ELF-1 (cell line): ENCODE measurements around the gene KIRREL3.

Source experiments
- DNase-seq: peaks from one replicate; pipeline ENCODE4 v3.0.0-alpha.2; 2016; ENCODE audit warnings: low read depth, low spot score

Gene KIRREL3

GRCh38 chr11:126512741-126513715 is 487.5 kb downstream of the KIRREL3 start:
- no peak for DNase-seq

- DNase-seq, result no peak
These were observed 488.3 kb downstream of the KIRREL3 start for GRCh38 chr11:126512251-126512650.

- DNase-seq, result no peak
These were observed 489.0 kb downstream of the KIRREL3 start for GRCh38 chr11:126511475-126512115.

GRCh38 chr11:126510621-126511370 is 489.8 kb downstream of the KIRREL3 start:
- no peak for DNase-seq

GRCh38 chr11:126507646-126508045 is 492.9 kb downstream of the KIRREL3 start:
- no peak for DNase-seq

GRCh38 chr11:126506789-126507188 is 493.8 kb downstream of the KIRREL3 start:
- no peak for DNase-seq

GRCh38 chr11:126502982-126503381 is 497.6 kb downstream of the KIRREL3 start:
- DNase-seq, result no peak

GRCh38 chr11:126502159-126502558 is 498.4 kb downstream of the KIRREL3 start:
- no peak for DNase-seq

- DNase-seq, result no peak
These were observed 498.9 kb downstream of the KIRREL3 start for GRCh38 chr11:126501641-126502040.

- no peak for DNase-seq
These were observed 499.6 kb downstream of the KIRREL3 start for GRCh38 chr11:126500981-126501380.

- DNase-seq, result no peak
These were observed 501.3 kb downstream of the KIRREL3 start for GRCh38 chr11:126499131-126499752.

GRCh38 chr11:126498281-126498680 is 502.3 kb downstream of the KIRREL3 start:
- no peak for DNase-seq

- no peak for DNase-seq
These were observed 502.9 kb downstream of the KIRREL3 start for GRCh38 chr11:126497581-126498122.

- DNase-seq, result no peak
These were observed 503.8 kb downstream of the KIRREL3 start for GRCh38 chr11:126496576-126497337.

- no peak for DNase-seq
These were observed 505.0 kb downstream of the KIRREL3 start for GRCh38 chr11:126495281-126496220.

GRCh38 chr11:126494831-126495230 is 505.7 kb downstream of the KIRREL3 start:
- DNase-seq, result no peak

GRCh38 chr11:126492331-126493082 is 508.1 kb downstream of the KIRREL3 start:
- no peak for DNase-seq

GRCh38 chr11:126491092-126491491 is 509.5 kb downstream of the KIRREL3 start:
- peak; percentile 53 for DNase-seq
